H1 (cell line): ENCODE measurements around the gene B9D1.

Experiments used
- ATF3 ChIP-seq: IDR thresholded peaks from 2 replicates; pipeline ENCODE4 v1.6.1; 2011; ENCODE audit warnings: low read depth, mild to moderate bottlenecking, low read length; ENCODE audit not compliant: insufficient read depth
- BCL11A ChIP-seq, 2 experiments: IDR thresholded peaks; one replicate each; pipeline ENCODE4 v1.6.1; 2011; ENCODE audit warnings: low read depth in 2 of 2, low read length in 2 of 2, mild to moderate bottlenecking in 2 of 2
- BRCA1 ChIP-seq: IDR thresholded peaks from 2 replicates; pipeline ENCODE4 v1.6.1; 2012; ENCODE audit warnings: low read depth, low read length, improper control_type of control experiment
- CREB1 ChIP-seq: IDR thresholded peaks from 2 replicates; pipeline ENCODE4 v1.6.1; 2012; ENCODE audit warnings: inconsistent platforms
- CTCF ChIP-seq, 3 experiments: IDR thresholded peaks; 1 replicate in 2 of 3; 2 replicates in 1 of 3; pipeline versions ENCODE4 v1.5.1 to v1.6.1; 2011; ENCODE audit warnings: low read length in 3 of 3, mild to moderate bottlenecking in 3 of 3, inconsistent platforms in 2 of 3, low read depth in 1 of 3, moderate library complexity in 1 of 3; ENCODE audit not compliant: insufficient read depth in 1 of 3; ENCODE audit errors: control extremely low read depth in 1 of 3
- EP300 ChIP-seq, 2 experiments: IDR thresholded peaks; 1 replicate in 1 of 2; 2 replicates in 1 of 2; pipeline ENCODE4 v1.6.1; 2011 to 2012; ENCODE audit warnings: low read depth in 2 of 2, low read length in 2 of 2, mild to moderate bottlenecking in 2 of 2, borderline replicate concordance in 1 of 2, inconsistent platforms in 1 of 2, moderate library complexity in 1 of 2
- MAX ChIP-seq: IDR thresholded peaks from 2 replicates; pipeline ENCODE4 v1.6.1; 2012; ENCODE audit warnings: inconsistent platforms
- POLR2A ChIP-seq, 2 experiments: IDR thresholded peaks; 1 replicate in 1 of 2; 2 replicates in 1 of 2; pipeline ENCODE4 v1.6.1; 2011; ENCODE audit warnings: low read depth in 2 of 2, low read length in 2 of 2, mild to moderate bottlenecking in 2 of 2; ENCODE audit errors: control extremely low read depth in 1 of 2
- POLR2AphosphoS5 ChIP-seq: IDR thresholded peaks from 2 replicates; pipeline ENCODE4 v1.6.1; 2011; ENCODE audit warnings: low read depth, low read length
- POU5F1 ChIP-seq: IDR thresholded peaks from 2 replicates; pipeline ENCODE4 v1.6.1; 2011; ENCODE audit warnings: low read depth, mild to moderate bottlenecking, low read length, moderate library complexity
- RAD21 ChIP-seq, 2 experiments: IDR thresholded peaks in 1 of 2; conservative IDR thresholded peaks in 1 of 2; 2 replicates each; pipeline ENCODE4 v1.6.1; 2011; ENCODE audit warnings: low read depth in 2 of 2, low read length in 2 of 2, improper control_type of control experiment in 1 of 2, inconsistent platforms in 1 of 2, mild to moderate bottlenecking in 1 of 2, moderate library complexity in 1 of 2
- RFX5 ChIP-seq: IDR thresholded peaks from 2 replicates; pipeline ENCODE4 v1.6.1; 2011; ENCODE audit warnings: low read depth, low read length, improper control_type of control experiment, borderline replicate concordance
- TCF12 ChIP-seq: IDR thresholded peaks from 2 replicates; pipeline ENCODE4 v1.6.1; 2011; ENCODE audit warnings: low read depth, mild to moderate bottlenecking, low read length
- USF2 ChIP-seq: IDR thresholded peaks from 2 replicates; pipeline ENCODE4 v1.6.1; 2011; ENCODE audit warnings: low read length, improper control_type of control experiment

GRCh38 chr17:19374136-19374535 lies 11.6 kb upstream of the B9D1 start:
- no peak for TF ChIP-seq BRCA1
- TF ChIP-seq CTCF (IDR thresholded peaks at IDR 0.05; ENCODE audit: control extremely low read depth in 1 of 3, insufficient read depth in 1 of 3, low read depth in 1 of 3, low read length in 3 of 3): no peak
- no peak for TF ChIP-seq RFX5
- no peak for TF ChIP-seq POU5F1
- no peak for TF ChIP-seq ATF3
- no peak for TF ChIP-seq POLR2AphosphoS5
- no peak for TF ChIP-seq BCL11A (IDR thresholded peaks at IDR 0.05; ENCODE audit: low read depth in 2 of 2, low read length in 2 of 2)
- TF ChIP-seq EP300 (IDR thresholded peaks at IDR 0.05; ENCODE audit: borderline replicate concordance in 1 of 2, low read depth in 2 of 2, low read length in 2 of 2): no peak
- no peak for TF ChIP-seq TCF12
- no peak for TF ChIP-seq RAD21 (IDR thresholded peaks at IDR 0.05 in 1 of 2, conservative IDR thresholded peaks at IDR 0.05 in 1 of 2; ENCODE audit: low read depth in 2 of 2, low read length in 2 of 2)
- TF ChIP-seq CREB1: no peak
- TF ChIP-seq POLR2A (IDR thresholded peaks at IDR 0.05; ENCODE audit: control extremely low read depth in 1 of 2, low read depth in 2 of 2, low read length in 2 of 2): no peak
- TF ChIP-seq USF2: no peak
- no peak for TF ChIP-seq MAX
